ENCODE results near the gene ARHGAP33.
"Not testable (repeated sequence)": the region's sequence is repeated elsewhere in the genome, so short reads cannot be mapped to it uniquely, and the experiment has no call there.

ARHGAP33 gene

DNA sequence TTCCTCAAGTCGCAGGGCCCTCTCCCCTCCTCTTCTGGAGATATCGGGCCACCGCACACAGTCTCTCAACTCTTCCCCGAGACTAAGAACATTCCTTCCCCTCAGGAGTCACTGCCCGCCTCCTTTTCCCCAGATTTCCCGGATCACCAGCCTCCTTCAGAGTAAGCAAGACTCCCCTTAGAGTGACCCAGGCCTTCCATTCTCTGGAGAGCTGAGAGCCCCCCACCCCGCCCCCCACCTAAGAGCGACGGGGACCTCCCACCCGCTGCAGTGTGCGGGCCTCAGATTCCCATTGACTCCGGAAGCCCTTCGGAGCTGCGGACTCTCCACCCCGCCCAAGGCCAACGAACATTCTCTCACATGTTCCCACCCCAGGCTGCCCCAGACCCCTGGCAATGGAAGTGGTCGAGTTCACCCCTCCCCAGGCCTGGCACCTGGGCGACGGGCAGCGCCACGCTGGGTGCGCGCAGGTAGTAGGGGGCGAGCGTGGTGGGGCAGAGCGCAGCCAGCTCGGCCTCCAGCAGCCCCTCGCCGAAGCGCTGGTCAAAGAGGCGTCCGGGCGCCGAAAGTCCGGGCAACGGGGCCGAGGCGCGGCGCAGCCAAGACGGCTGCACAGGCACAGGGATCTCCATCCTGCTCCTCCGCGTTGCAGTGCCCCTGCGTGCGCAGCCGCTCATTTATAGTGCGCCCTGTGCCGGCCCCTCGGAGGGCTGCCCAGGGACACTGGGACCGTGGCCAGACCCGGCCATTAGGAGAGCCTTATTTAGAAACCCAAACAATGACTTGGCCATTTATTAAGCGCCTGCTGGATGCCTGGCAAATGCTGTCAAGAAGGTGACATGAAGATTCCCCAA lies 18.8 kb upstream of the ARHGAP33 start, which contains the start of gene HSPB6:
Gene HSPB6 (minus strand): TSS at position 653 of the 854 bp plus-strand sequence. CDS start 21 bp downstream, at position 632.
- no peak for DNase-seq (ENCODE audit: low read depth)

DNA sequence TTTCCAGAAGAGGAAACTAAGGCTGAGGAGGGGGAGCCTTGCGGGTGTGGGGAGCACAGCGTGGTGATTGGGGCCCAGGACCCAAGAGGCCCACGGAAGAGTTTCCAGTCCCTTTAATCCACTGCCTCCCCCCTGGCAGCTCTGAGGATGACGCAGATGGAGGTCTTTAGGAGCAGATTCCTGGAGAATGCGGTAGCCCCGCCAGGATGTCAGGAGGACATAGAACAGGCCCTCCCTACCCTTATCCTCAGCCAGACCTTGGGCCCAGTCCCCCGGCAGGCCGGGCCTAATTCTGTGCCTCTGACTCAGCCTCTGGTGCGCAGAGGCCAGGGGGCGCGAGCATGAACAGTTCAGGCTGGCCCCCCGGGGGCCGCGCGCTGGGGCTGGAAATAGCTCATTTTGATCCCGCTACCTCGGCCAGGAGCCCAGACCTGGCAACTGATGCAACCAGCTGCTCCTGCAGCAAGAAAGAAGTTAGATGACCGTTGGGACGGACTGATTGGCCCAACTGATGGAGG lies 18.1 kb upstream of the ARHGAP33 start:
- DNase-seq (ENCODE audit: low read depth), result no peak

DNA sequence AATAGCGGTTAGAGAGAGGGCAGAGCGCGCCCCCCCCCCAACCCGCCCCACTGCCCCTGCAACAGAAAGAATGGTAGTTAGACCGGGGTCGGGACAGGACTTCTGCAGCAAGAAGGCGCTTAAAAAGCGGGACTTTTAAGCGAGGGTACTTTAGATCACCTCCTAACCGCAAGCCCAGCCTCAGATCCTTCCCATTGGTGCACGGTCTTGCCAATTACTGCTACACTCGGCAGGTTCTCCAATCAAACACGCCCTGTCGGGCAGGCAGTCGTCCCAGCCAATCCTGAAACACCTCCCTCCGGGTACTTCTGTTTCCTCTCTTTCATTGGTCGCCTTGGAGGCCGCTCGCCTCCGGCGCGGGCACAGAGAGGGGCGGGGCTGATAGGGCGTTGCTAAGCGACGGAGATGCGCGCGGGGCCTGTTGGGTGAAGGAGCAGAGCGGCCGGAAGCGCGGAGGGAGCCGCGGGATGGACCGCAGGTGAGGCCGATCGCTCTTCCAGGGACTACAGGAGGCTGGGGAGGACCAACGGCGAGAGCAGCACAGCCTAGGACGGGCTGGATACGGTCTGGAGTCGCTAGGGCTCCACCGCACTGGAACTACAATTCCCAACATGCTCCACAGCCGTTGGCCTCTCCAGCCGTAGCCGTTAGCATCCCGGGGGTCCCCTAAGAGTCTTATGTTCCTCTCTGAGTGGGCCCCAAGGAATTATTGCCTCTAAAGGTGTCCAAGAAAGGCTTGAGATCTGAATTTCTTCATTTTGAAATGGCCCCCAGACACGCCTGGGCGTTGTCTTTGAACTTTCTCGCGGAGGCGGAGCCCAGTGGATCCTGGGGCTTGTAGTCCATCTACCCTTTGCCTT lies 17.4 kb upstream of the ARHGAP33 start, which contains the start of gene PROSER3:
Gene PROSER3 (plus strand): TSS at position 428 of the 860 bp plus-strand sequence. CDS start 40 bp downstream, at position 468.
- peak; percentile 92 for DNase-seq (ENCODE audit: low read depth)

DNA sequence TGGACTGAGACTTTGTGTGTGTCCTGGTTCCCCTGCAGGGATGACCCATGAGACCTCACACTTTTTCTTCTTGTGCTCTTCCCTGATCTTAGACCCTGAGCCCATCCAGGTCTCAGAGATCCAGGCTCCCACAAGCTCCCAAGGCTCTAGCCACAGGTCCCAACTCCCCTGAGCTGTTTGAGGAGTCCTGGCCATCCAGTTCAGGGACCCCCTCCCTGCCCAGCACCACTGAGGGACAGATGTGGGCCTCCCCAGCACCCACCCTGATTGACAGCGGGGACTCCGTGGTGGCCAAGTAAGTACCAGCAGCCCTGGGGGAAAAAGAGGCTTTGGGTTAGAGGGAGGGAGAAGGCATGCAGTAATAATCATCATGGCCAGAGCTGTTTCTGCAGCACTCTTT lies 15.7 kb upstream of the ARHGAP33 start:
- DNase-seq (ENCODE audit: low read depth), result no peak

DNA sequence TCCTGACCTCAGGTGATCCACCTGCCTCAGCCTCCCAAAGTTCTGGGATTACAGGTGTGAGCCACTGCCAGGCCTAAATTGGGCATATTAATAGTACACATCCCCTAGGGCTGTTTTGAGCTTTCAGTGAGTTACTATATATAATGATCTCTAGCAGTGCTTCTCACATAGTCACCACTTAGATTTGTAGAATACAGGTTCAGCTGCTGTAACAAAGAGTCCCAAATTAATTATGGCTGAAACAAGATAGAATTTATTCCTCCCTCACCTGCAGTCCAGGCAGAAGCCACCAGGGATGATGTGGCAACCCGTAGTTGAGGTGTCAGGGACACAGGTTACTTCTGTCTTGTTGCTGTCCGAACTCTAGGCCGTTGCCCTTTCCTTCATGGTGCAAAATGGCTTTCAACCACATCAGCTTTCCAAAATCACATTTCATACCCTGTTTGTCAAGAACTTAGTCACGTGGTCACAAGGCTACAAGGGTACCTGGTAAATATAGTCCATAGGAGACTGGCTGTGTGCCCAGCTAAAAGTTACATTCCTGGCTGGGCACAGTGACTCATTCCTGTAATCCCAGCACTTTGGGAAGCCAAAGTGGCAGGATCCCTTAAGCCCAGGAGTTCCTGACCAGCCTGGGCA lies 14.5 kb upstream of the ARHGAP33 start:
- no peak for DNase-seq (ENCODE audit: low read depth)

DNA sequence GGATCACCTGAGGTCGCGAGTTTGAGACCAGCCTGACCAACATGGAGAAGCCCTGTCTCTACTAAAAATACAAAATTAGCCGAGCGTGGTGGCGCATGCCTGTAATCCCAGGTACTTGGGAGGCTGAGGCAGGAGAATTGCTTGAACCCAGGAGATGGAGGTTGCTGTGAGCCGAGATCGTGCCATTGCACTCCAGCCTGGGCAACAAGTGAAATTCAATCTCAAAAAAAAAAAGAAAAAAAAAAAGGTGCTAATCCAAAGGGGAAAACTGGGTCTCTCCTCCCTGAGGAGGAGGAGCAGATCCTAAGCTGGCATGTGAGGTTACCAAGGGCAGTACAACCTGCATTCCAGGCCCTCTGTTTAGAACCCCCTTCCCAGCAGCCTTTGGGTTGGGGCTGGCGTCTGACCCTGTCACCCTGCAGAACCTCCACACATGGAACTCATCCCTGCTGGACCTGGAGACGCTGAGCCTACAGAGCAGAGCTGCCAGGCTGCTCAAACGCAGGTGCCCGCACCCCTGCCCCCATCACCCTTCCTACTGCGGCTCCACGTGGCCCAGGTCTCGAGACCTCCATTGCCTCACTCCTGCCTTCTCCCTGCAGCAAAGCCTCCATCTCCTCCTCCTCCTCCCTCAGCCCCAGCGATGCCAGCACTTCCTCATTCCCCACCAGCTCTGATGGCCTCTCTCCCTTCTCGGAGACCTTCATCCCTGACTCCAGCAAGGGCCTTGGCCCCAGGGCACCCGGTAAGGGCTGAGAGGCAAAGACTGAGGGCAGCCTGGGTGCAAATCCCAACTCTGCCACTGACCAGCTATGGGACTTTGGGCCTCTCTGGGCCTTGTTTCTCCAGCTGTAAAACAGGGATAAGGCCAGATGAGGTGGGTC lies 10.7 kb upstream of the ARHGAP33 start:
- no peak for DNase-seq (ENCODE audit: low read depth)

DNA sequence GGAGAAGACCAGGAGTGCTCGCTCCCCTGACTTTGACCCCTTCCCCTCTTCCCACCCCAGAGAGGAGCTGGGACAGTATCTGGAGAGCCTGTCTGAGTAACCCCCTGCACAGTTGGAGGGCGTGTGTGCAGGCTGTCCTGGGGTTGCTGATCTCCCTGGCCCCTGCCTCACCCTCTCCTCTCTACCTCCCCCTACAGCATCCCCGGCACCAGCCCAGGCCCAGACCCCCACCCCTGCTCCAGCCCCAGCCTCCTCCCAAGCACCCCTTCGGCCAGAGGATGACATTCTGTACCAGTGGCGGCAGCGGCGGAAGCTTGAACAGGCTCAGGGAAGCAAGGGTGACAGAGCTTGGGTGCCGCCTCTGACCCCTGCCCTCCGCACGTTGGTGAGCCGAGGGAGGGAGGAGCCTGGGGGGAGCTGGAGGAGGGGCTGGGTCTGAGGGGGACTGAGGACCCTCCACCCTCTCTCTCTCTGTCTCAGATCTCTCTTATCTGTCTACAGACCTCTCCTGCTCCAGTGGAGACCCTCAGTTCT lies 8.7 kb upstream of the ARHGAP33 start:
- DNase-seq (ENCODE audit: low read depth), result no peak

DNA sequence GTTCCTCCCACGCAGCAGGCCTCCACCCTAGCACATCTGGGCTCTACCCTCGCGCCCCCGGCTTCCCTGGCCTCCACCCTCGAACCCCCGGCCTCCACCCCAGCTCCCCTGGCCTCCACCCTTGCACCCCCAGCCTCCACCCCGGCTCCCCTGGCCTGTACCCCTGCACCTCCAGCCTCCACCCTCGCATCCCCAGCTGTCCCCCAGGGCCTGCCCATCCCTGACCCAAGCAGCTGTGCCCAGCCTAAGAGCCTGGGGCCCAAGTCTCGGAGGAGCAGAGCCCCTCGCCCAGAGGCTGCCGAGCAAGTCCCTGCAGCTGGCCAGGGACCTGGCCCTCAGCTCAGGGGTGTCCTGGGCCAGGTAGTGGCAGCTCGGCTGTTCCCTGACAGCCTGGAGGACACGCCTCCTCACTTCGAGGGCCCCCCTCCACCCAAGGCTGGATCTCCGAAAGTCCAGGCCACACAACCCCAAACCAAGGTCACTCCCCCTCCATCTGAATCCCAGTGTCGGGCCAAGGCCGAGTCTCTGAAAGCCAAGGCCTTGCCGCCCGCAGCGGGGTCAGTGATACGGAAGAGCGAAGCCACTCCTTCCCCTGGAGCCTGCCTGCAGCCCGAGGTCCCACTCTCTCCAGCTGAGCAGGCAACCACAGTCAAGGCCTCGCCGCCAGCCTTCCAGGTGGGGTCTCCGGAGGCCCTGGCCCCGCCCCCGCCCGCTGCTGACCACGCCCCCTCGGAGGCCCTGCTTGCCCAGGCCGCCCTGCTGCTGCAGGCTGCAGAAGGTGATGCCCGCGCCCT lies 7.9 kb upstream of the ARHGAP33 start:
- no peak for DNase-seq (ENCODE audit: low read depth)

DNA sequence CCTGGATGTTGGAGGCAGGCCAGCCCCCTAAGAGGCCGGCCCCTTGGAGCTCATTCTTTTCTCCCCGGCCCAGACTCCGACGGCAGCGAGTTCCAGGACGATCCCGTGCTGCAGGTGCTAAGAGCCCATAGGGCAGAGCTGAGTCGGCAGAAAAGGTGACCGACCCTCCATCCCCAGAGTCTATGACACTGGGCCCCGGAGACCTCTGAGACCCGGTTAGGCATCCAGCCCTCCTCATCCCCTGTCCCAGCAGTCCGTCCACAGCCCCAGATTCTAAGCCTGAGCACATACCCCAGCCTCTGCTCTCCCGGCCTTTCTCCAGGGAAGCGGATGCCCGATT lies 7.3 kb upstream of the ARHGAP33 start:
- DNase-seq (ENCODE audit: low read depth), result no peak

DNA sequence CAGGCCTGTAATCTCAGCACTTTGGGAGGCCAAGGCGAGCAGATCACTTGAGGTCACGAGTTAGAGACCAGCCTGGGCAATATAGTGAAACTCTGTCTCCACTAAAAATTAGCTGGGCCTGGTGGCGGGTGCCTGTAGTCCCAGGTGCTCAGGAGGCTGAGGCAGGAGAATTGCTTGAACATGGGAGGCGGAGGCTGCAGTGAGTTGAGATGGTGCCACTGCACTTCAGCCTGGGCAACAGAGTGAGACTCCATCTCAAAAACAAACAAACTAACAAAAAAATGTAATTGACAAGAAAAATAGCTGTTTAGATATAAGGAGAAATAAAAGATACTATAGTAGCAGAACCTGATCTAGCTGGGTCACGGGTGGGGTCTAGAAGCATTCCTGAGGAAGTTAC lies 3.0 kb upstream of the ARHGAP33 start:
- DNase-seq (ENCODE audit: low read depth), result not testable (repeated sequence)

DNA sequence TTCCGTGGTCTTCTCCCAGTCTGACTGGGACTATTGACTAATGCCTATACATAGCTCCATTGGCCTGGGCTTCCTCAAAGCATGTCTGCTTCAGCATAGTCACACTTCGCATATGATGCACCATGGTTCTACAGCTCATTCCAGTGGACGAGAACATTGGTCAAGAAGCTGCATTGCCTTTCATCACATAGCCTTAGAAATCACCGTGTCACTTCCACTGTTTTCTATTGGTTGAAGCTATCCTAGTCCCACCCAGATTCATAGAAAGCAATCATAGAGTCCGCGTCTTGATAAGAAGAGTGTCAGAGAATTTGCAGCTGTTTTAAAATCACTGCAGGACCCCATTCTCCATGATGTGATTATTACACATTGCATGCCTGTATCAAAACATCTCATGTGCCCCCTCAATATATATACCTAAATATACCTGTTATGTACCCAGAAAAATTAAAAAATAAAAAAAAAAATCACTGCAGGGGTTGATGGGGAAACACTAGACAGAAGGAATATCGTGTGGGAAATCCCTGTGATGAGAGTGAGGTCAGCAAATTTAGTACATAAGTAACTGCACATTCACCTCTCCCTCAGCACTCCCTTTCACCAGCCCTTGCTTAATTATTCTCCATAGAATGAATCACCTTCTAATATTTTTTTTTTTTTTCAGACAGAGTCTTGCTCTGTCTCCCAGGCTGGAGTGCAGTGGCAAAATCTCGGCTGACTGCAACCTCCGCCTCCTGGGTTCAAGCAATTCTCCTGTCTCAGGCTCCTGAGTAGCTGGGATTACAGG lies 2.2 kb upstream of the ARHGAP33 start:
- no peak for DNase-seq (ENCODE audit: low read depth)

DNA sequence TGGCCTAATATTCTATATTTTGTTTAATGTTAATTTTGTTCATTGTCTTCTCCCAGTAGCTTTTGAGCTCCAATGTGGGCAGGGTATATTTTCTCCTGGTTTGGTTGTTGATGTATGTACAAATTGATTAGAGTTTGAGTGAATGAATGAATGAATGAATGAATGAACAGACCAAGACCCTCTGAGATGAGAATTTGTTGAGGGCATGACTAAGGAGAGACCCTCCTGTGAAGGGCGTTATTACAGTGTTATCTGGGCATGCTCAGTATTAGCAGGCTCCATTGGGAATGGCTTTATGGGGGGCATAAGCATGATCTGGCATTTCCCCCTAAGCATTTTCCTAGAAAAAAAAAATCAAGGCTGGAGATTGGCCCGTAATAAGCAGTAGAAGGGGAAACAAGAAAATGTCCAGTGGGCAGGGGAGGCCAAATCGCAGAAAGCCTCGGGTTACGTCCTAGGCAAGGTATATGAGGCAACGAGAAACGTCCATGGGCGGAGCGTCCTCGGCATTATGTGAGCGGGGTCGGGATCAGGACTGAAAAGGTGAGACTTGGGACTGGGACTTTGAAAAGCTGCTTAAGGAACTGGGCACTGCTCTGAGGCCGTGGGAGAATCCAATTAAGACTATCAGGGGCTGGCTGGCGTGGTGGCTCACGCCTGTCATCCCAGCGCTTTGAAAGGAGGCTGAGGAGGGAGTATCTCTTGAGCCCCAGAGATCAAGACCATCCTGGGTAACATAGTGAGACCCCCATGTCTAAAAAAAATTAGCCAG lies 904 bp upstream of the ARHGAP33 start:
- no peak for DNase-seq (ENCODE audit: low read depth)

DNA sequence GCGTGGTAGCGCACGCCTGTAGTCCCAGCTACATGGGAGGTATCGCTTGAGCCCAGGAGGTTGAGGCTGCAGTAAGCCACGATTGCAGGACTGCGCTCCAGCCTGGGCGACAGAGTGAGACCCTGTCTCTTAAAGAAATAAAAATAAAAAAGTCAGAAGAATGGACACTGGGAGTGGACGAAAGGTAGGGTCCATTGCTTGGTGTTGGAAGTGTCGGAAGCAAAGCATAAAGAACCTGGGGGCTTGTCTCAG lies 392 bp upstream of the ARHGAP33 start:
- DNase-seq (ENCODE audit: low read depth), result no peak

DNA sequence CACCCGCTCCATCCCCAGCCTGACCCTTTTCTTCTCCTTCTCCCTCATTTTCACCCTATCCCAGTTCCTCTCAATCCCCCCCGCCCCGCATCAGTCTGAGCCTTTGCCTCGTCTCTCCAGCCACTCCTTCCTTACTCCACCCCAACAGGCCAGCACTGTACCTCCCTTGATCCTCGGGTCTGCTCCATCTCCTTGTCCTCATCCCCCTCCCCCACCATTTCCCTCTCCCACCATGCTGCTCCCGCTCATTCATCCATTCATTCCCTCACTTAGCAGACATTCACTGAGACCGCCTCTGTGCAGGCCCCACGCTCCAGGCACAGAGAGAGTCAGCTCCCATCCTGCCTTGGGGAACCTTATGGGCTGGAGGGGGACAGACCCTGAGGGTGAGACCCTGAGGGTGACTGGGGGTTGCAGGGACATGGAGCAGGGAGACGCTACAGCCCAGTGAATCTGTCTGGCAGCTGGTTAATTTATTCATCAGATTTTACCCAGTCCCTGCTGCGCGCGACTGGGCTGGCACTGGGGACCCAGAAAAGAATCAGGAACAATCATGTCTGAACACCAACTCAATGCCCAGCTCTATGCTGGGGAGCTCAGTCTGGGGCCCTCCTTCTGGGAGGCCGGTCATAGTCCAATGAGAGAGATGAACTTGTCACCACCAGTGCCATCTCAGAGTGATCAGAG lies 881 bp downstream of the ARHGAP33 start:
- no peak for DNase-seq (ENCODE audit: low read depth)

DNA sequence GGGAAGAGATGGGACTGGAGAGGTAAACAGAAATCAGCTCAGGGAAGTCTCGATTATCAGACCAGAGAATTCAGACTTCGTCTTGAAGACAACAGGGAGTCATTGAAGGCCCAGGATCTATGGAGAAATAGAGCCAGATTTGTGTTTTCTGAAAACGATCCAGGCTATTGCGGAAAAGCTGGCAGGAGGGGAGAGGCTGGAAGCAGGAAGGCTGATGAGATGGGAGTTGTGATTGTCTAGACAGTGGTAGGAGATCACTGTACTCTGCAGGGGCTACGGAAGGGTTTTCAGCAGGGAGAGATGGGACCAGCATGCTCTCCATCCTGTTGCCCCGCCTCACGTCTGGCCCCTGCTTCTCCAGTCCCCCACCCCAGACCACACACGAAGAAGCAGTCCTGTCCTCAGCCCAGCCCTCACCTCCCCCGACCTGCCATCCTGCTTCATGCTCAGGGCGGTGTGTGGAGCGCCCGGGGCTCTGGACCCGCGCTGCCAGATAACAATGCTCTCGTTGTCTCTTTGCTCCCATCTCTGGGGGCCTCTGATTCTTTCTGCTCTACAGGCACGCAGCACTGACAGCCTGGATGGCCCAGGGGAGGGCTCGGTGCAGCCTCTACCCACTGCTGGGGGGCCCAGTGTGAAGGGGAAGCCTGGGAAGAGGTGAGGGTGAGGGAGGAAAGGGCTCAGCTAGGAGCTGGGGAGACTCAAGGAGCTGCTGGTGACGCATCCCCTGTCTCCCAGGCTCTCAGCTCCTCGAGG lies 1.9 kb downstream of the ARHGAP33 start:
- DNase-seq (ENCODE audit: low read depth), result no peak

DNA sequence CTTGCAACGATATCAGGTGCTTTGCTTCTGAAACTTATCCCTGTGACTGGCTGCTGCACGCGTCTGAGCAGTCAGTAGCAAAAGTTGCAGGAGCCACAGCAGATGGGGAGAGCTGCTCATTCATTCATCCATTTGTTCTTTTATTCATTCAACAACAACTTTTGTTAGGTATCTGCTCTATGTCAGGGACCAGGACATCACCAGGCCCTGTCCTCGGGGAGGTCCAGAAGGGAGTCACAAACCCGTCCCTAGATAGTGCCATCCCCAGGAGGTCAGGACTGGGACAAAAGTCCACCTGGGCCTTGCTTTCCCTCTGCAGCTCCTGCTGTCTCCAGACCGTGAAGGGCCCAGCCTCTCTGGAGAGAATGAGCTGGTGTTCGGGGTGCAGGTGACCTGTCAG lies 2.6 kb downstream of the ARHGAP33 start:
- no peak for DNase-seq (ENCODE audit: low read depth)

DNA sequence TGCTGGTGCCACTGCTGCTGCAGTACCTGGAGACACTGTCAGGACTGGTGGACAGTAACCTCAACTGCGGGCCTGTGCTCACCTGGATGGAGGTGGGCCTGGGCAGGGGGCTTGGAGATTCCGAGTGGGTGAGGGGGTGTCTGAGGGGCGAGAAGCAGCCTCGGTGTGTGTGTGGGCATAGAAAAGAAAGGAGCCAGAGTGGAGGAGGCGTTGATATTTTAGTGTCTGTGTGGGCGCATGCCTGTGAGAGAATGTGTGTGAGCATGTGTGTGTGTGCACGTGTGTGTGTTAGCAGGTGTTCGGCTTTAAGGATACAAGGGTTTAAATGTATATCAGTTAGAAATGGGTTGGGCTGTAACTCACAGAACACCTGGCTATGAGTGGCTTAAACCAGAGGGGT lies 3.7 kb downstream of the ARHGAP33 start:
- DNase-seq (ENCODE audit: low read depth), result no peak

DNA sequence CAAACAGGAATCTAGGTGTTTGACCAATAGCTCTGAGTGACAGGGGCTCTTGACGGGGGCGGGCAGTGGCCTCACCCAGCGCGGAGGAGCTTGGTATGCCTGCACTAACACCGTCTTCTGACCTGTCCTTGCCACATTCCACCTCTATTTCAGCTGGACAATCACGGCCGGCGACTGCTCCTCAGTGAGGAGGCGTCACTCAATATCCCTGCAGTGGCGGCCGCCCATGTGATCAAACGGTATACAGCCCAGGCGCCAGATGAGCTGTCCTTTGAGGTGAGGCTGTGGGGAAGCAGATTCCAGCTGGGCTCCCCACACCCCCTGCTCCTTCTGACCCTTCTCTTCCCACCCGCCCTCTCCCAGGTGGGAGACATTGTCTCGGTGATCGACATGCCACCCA lies 4.7 kb downstream of the ARHGAP33 start:
- DNase-seq (ENCODE audit: low read depth), result no peak

Data from stimulated activated CD8-positive, alpha-beta memory T cell treated with anti-CD3 and anti-CD28 coated beads, Interleukin-15, amount 100 ng/mL, for 1 hour (primary cell).